ENCODE data around the gene GPRC5A. TPM values are rescaled to one million over a fixed set of nuclear protein-coding genes. Genes with fewer than 3 reads are reported as not detected.
A peak's percentile ranks its signal among the peaks of the same experiment; 100 is the strongest.

The GPRC5A gene
- total and polyA plus RNA-seq, 2 of the 4 experiments (the other 2 are of a cell fraction) = 49.6 to 201 TPM

- Histone ChIP-seq H3K9me3 (ENCODE audit: control insufficient read depth, insufficient read depth, low read length) (no peaks in the 10 kb centered on the region), H3K4ac (ENCODE audit: low read depth, low read length) (no peak overlapping the region), H2AFZ (replicated peaks; ENCODE audit: low read length, poor library complexity) (no peak overlapping the region), H3K4me3 (ENCODE audit: insufficient read depth, low read depth, low read length) (no peak overlapping the region), H3K23ac (ENCODE audit: low read depth, low read length) (no peak overlapping the region), H3K27me3 (ENCODE audit: control insufficient read depth, insufficient read depth, low read length) (no peaks in the 10 kb centered on the region), H4K5ac (ENCODE audit: low read depth, low read length) (no peak overlapping the region), H2AK5ac (ENCODE audit: low read depth, low read length) (no peak overlapping the region), H2BK15ac (ENCODE audit: low read depth, low read length) (no peak overlapping the region), H2AK9ac (replicated peaks; ENCODE audit: low read depth, low read length, poor library complexity) (no peak overlapping the region), H3K4me2 (ENCODE audit: low read depth, low read length) (no peak overlapping the region), H4K8ac (ENCODE audit: low read depth in 2 of 2, low read length in 2 of 2) (no peak overlapping the region), H3K9me1 (ENCODE audit: insufficient read depth, low read length) (0 out of 2 replicates have a peak, but pooled peaks cover 5% of the 10 kb centered on the region), H3K79me1 (ENCODE audit: low read depth in 1 of 2, low read length in 2 of 2) (no peaks in the 10 kb centered on the region), H3K4me1 (ENCODE audit: control insufficient read depth, insufficient read depth, low read length) (no peaks in the 10 kb centered on the region), H2BK20ac (ENCODE audit: low read depth, low read length) (no peak overlapping the region), H3K27ac (ENCODE audit: insufficient read depth, low read length) (no peak overlapping the region), H4K91ac (ENCODE audit: insufficient read depth, low read depth, low read length) (no peak overlapping the region), H3K18ac (ENCODE audit: low read depth, low read length) (no peak overlapping the region), H3K9ac (ENCODE audit: low read depth, low read length) (no peak overlapping the region), H3K56ac (ENCODE audit: extremely low read depth, insufficient read depth, low read length) (no peak overlapping the region), H4K20me1 (ENCODE audit: insufficient read depth, low read length) (no peaks in the 10 kb centered on the region), H2BK120ac (ENCODE audit: low read depth, low read length) (no peak overlapping the region), H3K14ac (replicated peaks; ENCODE audit: low read depth, low read length) (no peak overlapping the region), H2BK5ac (ENCODE audit: low read depth, low read length, poor library complexity, severe bottlenecking) (no peak overlapping the region), H3K36me3 (ENCODE audit: control insufficient read depth, insufficient read depth, low read length) (peaks cover 2% of the 10 kb centered on the region)
- in situ Hi-C loops (cut with MboI; ENCODE audit: low sequenced_read_pairs) = no loop called here
- POLR2A ChIA-PET (ENCODE audit: unreplicated experiment) = no interaction called here
- intact Hi-C loops (cut with micrococcal nuclease) = no loop called here
- no peak for ATAC-seq (ENCODE audit: low read depth)
- dilution Hi-C loops (cut with HindIII; ENCODE audit: low sequenced_read_pairs, unreplicated experiment) = no loop called here
- DNase-seq = peak; percentile 55
- TF ChIP-seq FOS (IDR thresholded peaks at IDR 0.05; ENCODE audit: low read depth, low read length) (no peak), MAFK (IDR thresholded peaks at IDR 0.05; ENCODE audit: low read depth, low read length) (0 out of 2 replicates have a peak, but pooled peaks have one; percentile 25)
- BruUV-seq (replicated peaks) = no TSS peak
- WGBS, 2 experiments (ENCODE audit: extremely low coverage in 2 of 2, insufficient read length in 1 of 2) = no CpG with 5 or more reads among the region's 4 CpGs
- CTCF ChIA-PET = no interaction called here
Measured at GRCh38 chr12:12954356-12954755, 63.0 kb downstream of the GPRC5A start.
